Measurements from ENCODE around the gene USP35.

- TF ChIP-seq EZH2phosphoT487 (IDR thresholded peaks at IDR 0.05; ENCODE audit: borderline replicate concordance) (no peak), MAX (IDR thresholded peaks at IDR 0.05) (no peak), ZBTB33 (IDR thresholded peaks at IDR 0.05; ENCODE audit: extremely low read depth, insufficient replicate concordance, low read length) (no peak), CEBPB (IDR thresholded peaks at IDR 0.05; ENCODE audit: low read depth) (no peak), CTCF (IDR thresholded peaks at IDR 0.05 in 2 of 3, conservative IDR thresholded peaks at IDR 0.05 in 1 of 3; ENCODE audit: borderline replicate concordance in 1 of 3, insufficient read depth in 1 of 3, low read depth in 2 of 3, low read length in 2 of 3) (no peak), EGR1 (IDR thresholded peaks at IDR 0.05; ENCODE audit: low read depth) (no peak), FOSL1 (IDR thresholded peaks at IDR 0.05; ENCODE audit: low read depth) (no peak), EZH2 (IDR thresholded peaks at IDR 0.05) (no peak), SIN3A (IDR thresholded peaks at IDR 0.05; ENCODE audit: low read depth) (no peak), ZNF274 (IDR thresholded peaks at IDR 0.05; ENCODE audit: low read depth, low read length) (no peak), POLR2A (IDR thresholded peaks at IDR 0.05; ENCODE audit: borderline replicate concordance, extremely low read depth, insufficient read depth, insufficient read length) (no peak), JUND (IDR thresholded peaks at IDR 0.05) (no peak), SP1 (IDR thresholded peaks at IDR 0.05; ENCODE audit: low read depth) (no peak)
Observed at GRCh38 chr11:78170413-78170812, 18.3 kb upstream of the USP35 start.
